Measurements from ENCODE around the gene DDX59. TPM values are rescaled to one million over a fixed set of nuclear protein-coding genes. Genes with fewer than 3 reads are reported as not detected.
A peak's percentile ranks its signal among the peaks of the same experiment; 100 is the strongest.

The DDX59 gene
- total RNA-seq, 2 experiments from 2014 or later = 24.1 to 27.8 TPM

DNA sequence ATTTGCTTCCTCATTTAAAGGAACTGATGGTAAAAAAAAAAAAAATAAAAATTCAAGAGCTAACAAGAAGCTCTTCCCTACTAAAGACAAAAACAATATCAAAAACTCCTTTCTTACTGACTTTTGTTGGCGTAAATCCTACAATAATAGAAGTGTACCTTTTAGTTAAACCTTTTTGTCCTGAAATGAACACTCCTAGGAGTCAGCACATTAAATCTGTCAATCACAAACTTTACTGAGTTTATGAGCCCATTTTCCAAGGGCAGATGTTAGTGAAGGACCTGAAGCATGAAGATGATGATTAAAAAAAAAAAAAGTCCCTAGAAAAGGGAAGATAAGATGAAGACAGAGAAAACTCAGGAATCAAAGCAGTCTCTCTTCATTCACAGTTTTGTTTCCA lies 22.6 kb upstream of the DDX59 start:
- Mint-ChIP-seq H3K4me1 (ENCODE audit: low read depth) (no peaks in the 10 kb centered on the region), H3K9me3 (ENCODE audit: insufficient read depth) (no peaks in the 10 kb centered on the region), H3K27me3 (ENCODE audit: low read depth) (peaks cover 12% of the 10 kb centered on the region), H3K36me3 (ENCODE audit: low read depth) (no peaks in the 10 kb centered on the region), H3K27ac (no peak overlapping the region), H3K4me3 (no peak overlapping the region)
- CTCF ChIA-PET = no interaction called here
- POLR2A ChIA-PET = no interaction called here
- ATAC-seq (no peak), DNase-seq (no peak)

DNA sequence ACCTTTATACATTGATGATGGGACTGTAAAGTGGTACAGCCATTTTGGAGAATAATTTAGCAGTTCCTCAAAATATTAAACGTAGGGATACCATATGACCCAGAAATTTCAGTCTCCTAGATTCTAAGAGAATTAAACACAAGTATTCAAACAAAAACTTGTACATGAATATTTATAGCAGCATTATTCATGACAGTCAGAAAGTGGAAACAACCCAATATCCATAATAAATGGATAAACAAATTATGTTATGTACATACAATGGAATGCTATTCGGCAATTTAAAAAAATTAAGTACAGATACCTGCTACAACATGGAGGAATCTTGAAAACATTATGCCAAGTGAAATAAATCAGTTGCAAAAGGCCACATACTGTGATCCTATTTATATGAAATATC lies 16.9 kb upstream of the DDX59 start:
- Mint-ChIP-seq H3K4me1 (ENCODE audit: low read depth) (no peaks in the 10 kb centered on the region), H3K36me3 (ENCODE audit: low read depth) (no peaks in the 10 kb centered on the region), H3K27me3 (ENCODE audit: low read depth) (peaks cover under 1% of the 10 kb centered on the region), H3K9me3 (ENCODE audit: insufficient read depth) (no peaks in the 10 kb centered on the region), H3K27ac (no peak overlapping the region), H3K4me3 (no peak overlapping the region)
- no peak for DNase-seq
- ChIA-PET CTCF (no interaction called here), POLR2A (no interaction called here)
- no peak for ATAC-seq

DNA sequence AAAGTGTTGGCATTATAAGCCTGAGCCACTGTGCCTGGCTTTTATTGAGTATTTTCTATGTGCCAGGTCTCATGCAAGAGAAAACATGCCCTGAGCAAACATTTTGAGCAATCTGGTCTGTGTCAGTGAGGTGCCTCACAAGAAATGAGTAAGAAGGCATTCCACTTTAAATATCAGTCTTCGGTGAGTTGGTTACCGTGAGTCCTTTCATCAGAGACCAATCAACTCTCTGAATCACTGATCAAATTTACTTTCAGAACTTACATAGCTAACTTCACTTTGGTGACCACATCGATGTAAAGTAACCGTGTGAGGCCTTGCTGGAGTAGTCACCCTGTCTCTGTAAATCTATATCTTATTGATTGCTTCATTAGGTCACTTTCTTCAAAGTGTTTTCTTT lies 14.3 kb upstream of the DDX59 start:
- H3K4me3 Mint-ChIP-seq = no peak overlapping the region
- ATAC-seq (no peak), DNase-seq (no peak)
- H3K27me3 Mint-ChIP-seq (ENCODE audit: low read depth) = peaks cover 2% of the 10 kb centered on the region
- CTCF ChIA-PET = no interaction called here
- POLR2A ChIA-PET = no interaction called here
- no peak overlapping the region for H3K27ac Mint-ChIP-seq
- no peaks in the 10 kb centered on the region for H3K36me3 Mint-ChIP-seq (ENCODE audit: low read depth)
- H3K9me3 Mint-ChIP-seq (ENCODE audit: insufficient read depth) = no peaks in the 10 kb centered on the region
- H3K4me1 Mint-ChIP-seq (ENCODE audit: low read depth) = no peaks in the 10 kb centered on the region

DNA sequence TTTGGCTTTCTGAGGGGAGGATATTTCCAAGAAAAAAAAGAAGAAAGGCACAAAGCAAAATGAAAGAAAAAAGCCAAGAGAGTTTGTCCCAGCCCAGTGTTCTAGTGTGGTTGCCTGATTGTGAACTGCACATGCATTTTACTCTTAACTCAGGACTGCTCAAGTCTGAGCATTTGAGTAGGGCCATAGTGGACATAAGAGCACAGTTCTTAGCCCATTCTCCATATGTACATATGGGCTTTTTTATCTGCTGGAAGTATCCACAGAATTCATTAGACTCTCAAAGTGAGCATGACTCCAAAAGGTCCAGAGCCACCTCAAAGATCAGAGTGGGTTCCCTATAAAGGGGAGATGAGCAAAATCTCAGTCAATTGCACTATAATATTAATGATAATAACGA lies 13.6 kb upstream of the DDX59 start:
- peaks cover 2% of the 10 kb centered on the region for H3K27me3 Mint-ChIP-seq (ENCODE audit: low read depth)
- POLR2A ChIA-PET = no interaction called here
- CTCF ChIA-PET = no interaction called here

DNA sequence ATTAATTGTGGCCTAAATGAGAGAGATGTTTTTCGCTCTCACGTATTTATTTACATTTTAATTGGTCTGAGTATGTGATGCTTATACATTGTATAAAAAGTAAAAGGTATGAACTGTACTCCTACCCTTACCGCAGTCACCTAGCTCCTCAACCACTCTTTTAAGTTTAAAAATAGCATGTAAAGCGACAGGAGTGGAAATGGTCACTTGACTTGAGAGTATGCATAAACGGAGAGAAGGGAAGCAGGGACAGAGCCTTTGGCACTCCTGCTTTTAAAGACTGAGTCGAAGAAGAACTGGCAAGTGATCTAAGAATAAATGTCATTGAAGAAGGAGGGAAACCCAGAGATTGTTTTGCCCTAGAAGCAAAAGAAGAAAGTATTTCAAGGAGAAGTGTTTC lies 11.5 kb upstream of the DDX59 start:
- Mint-ChIP-seq H3K27me3 (ENCODE audit: low read depth) (peaks cover 4% of the 10 kb centered on the region), H3K36me3 (ENCODE audit: low read depth) (no peaks in the 10 kb centered on the region)
- POLR2A ChIA-PET = interaction anchor here (0.8 kb wide), 2 partner anchors 9 to 12 kb away, joined by 3 read pairs; partner anchors contain the start of gene DDX59

More for the DNA sequence above, 13.6 kb upstream of the DDX59 start:
- no peak for ATAC-seq
- Mint-ChIP-seq H3K4me1 (ENCODE audit: low read depth) (no peaks in the 10 kb centered on the region), H3K27ac (no peak overlapping the region), H3K36me3 (ENCODE audit: low read depth) (no peaks in the 10 kb centered on the region), H3K4me3 (no peak overlapping the region), H3K9me3 (ENCODE audit: insufficient read depth) (no peaks in the 10 kb centered on the region)
- no peak for DNase-seq

DNA sequence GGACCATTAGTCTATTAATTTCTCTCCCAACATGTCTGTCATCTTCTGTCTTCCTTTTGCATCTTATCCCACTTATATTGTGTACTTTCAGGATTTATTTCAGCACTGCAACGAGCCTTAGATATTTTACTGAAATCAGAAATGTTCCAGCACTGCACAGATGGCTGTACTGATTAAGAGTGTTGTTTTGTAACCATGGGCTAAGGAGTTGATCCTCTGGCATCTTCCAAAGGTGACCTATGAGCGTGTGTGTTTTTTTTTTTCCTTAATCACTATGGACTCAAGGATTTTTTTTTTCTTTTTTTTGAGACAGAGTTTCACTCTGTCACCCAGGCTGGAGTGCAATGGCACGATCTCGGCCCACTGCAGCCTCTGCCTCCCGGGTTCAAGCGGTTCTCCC lies 7.1 kb upstream of the DDX59 start:
- H3K4me3 Mint-ChIP-seq = no peak overlapping the region
- no peaks in the 10 kb centered on the region for H3K9me3 Mint-ChIP-seq (ENCODE audit: insufficient read depth)
- peaks cover 4% of the 10 kb centered on the region for H3K27me3 Mint-ChIP-seq (ENCODE audit: low read depth)
- CTCF ChIA-PET = interaction anchor here (0.9 to 1.7 kb wide), 2 partner anchors 54 to 125 kb away, joined by 3 to 4 read pairs; no protein-coding TSS in a partner anchor
- DNase-seq = no peak
- POLR2A ChIA-PET = no interaction called here
- H3K36me3 Mint-ChIP-seq (ENCODE audit: low read depth) = no peaks in the 10 kb centered on the region
- H3K27ac Mint-ChIP-seq = no peak overlapping the region
- H3K4me1 Mint-ChIP-seq (ENCODE audit: low read depth) = peaks cover 3% of the 10 kb centered on the region
- ATAC-seq = no peak

More for the DNA sequence above, 11.5 kb upstream of the DDX59 start:
- H3K27ac Mint-ChIP-seq = no peak overlapping the region
- no peak for DNase-seq
- no peak for ATAC-seq
- CTCF ChIA-PET = interaction anchor here (1.0 kb wide), 1 partner anchor 11 kb away, joined by 3 read pairs; no protein-coding TSS in a partner anchor
- H3K9me3 Mint-ChIP-seq (ENCODE audit: insufficient read depth) = no peaks in the 10 kb centered on the region
- no peaks in the 10 kb centered on the region for H3K4me1 Mint-ChIP-seq (ENCODE audit: low read depth)
- H3K4me3 Mint-ChIP-seq = no peak overlapping the region

DNA sequence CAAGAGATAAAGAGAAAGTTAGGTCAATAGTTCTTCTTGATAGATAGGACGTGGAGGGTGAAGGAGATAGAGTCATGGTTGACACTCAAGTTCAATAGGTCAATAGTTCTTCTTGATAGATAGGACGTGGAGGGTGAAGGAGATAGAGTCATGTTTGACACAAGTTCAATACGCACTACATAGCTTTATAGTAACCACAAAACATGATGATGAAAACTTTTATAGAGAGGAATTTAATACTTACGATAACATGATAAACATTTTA lies 5.8 kb upstream of the DDX59 start:
- Mint-ChIP-seq H3K4me1 (ENCODE audit: low read depth) (peaks cover 9% of the 10 kb centered on the region), H3K27me3 (ENCODE audit: low read depth) (peaks cover 4% of the 10 kb centered on the region), H3K4me3 (no peak overlapping the region), H3K9me3 (ENCODE audit: insufficient read depth) (no peaks in the 10 kb centered on the region), H3K27ac (no peak overlapping the region), H3K36me3 (ENCODE audit: low read depth) (no peaks in the 10 kb centered on the region)
- CTCF ChIA-PET = interaction anchor here (1.7 kb wide), 1 partner anchor 126 kb away, joined by 4 read pairs; no protein-coding TSS in a partner anchor
- POLR2A ChIA-PET = interaction anchor here (0.5 kb wide), 1 partner anchor 50 kb away, joined by 4 read pairs; no protein-coding TSS in a partner anchor
- DNase-seq (no peak), ATAC-seq (no peak)

DNA sequence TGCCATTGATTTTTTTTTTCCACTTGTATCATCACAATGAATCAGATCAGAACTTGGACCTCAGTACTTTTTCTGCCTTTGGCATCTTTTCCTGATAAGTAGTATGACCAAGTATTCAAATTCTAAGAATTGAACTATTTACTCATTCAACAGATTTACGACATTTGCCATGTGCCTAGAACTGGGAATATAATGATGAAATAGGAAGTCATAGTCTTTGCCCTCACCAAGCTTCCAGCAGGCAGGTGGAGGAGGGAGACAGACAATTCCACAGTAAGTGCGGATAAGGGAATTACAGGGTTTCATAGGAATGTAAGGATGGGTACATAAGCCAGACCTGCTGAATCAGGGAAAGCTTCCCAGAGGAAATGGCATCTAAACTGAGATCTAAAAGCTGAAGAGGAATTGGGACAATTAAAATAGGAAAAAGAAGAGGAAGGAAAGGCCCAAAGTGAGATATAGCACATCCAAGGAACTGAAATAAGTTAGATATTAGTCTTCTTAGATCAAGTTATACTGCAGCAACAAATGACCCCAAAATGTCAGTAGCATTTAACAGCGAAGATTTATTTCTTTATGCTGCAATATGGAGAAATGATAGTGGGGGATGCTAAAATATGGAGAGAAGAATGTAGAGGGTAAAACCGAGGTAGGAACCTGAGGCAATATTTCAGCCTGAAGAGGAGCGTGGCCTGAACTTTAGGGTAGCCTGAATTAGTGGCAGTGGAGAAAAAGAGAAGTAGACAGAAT lies 5.3 kb upstream of the DDX59 start:
- Mint-ChIP-seq H3K4me1 (ENCODE audit: low read depth) (peaks cover 12% of the 10 kb centered on the region), H3K9me3 (ENCODE audit: insufficient read depth) (no peaks in the 10 kb centered on the region), H3K36me3 (ENCODE audit: low read depth) (no peaks in the 10 kb centered on the region), H3K27ac (no peak overlapping the region), H3K4me3 (no peak overlapping the region), H3K27me3 (ENCODE audit: low read depth) (peaks cover 3% of the 10 kb centered on the region)
- CTCF ChIA-PET = interaction anchor here (1.7 kb wide), 1 partner anchor 127 kb away, joined by 4 read pairs; no protein-coding TSS in a partner anchor
- no peak for DNase-seq
- ATAC-seq = no peak
- POLR2A ChIA-PET = interaction anchor here (0.5 to 1.3 kb wide), 2 partner anchors 15 to 50 kb away, joined by 4 read pairs; no protein-coding TSS in a partner anchor

DNA sequence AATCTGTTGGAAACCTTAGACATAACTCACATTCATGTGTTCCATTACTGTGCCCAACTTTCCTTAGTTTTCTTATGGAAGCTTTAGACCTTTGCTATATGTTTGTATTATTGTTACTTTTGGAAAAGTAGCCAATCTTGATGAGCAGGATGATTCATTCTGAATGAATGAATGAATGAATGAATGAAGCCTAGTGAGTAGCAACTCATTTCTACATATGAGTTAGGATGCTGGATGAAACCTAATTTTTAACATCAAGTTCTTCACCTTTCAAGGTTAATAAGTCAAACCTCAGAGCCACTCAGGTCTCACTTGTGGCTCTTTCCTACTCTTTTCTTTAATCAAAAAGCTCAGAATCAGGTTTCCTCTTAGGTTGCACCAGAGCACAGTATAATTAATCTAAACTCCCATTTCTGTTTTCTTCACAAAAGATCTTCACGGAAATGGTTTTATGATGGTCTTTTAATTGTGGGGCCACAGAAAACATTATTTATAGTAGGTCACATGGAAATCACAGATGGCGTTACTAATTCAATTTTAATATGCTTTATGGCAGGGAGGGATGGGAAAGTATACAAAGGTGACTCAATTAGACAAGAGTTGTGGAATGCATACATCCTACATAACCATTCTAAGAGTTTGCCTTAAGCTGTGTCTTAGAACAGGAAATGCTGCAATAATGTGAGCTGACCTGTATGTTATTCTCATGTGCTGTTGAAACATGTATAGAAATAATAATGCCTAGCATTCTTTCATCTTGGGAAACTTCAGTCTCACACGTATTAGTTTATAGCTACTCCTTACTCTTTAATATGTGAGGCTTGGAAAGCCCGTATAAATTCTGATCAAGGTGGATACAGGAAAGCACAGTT lies 4.5 kb upstream of the DDX59 start:
- DNase-seq (no peak), ATAC-seq (no peak)
- Mint-ChIP-seq H3K9me3 (ENCODE audit: insufficient read depth) (no peaks in the 10 kb centered on the region), H3K27ac (no peak overlapping the region), H3K27me3 (ENCODE audit: low read depth) (peaks cover 3% of the 10 kb centered on the region), H3K4me1 (ENCODE audit: low read depth) (peaks cover 12% of the 10 kb centered on the region), H3K4me3 (no peak overlapping the region), H3K36me3 (ENCODE audit: low read depth) (no peaks in the 10 kb centered on the region)
- CTCF ChIA-PET = interaction anchor here (1.2 to 1.4 kb wide), 3 partner anchors 52 to 306 kb away, joined by 3 to 4 read pairs (median 3); no protein-coding TSS in a partner anchor
- POLR2A ChIA-PET = interaction anchor here (1.3 kb wide), 1 partner anchor 16 kb away, joined by 4 read pairs; no protein-coding TSS in a partner anchor

DNA sequence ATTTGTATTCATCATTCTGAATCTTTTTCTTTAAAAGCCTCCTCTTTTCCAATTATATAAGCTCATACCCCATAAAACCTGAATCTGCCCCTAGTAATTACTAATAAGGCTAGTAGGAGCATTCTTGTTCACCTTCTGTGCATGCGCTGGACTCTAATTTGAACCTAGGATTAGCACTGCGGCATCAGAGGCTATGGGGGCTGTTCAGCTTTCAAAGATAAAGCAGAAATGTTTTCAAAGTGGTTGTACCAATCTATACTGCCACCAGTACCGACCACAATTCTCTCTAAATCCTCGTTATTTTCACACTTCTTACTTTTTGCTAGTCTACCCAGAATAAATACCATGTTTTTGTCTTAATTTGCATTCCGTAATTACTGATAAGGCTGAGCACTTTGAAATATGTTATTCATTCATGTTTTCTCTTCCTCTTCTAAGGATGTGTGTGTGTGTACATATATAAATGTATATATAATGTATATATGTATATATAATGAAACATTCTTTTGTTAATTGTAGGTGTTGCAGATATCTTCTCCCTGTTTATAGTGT lies 1.6 kb upstream of the DDX59 start:
- H3K4me3 Mint-ChIP-seq = peak overlapping the region; percentile 97
- no peak overlapping the region for H3K27ac Mint-ChIP-seq
- CTCF ChIA-PET = interaction anchor here (1.1 to 2.6 kb wide), 4 partner anchors 10 to 132 kb away, joined by 3 to 51 read pairs (median 7); no protein-coding TSS in a partner anchor
- no peak for DNase-seq
- POLR2A ChIA-PET = no interaction called here
- no peaks in the 10 kb centered on the region for H3K27me3 Mint-ChIP-seq (ENCODE audit: low read depth)
- H3K9me3 Mint-ChIP-seq (ENCODE audit: insufficient read depth) = no peaks in the 10 kb centered on the region
- ATAC-seq = no peak
- H3K36me3 Mint-ChIP-seq (ENCODE audit: low read depth) = peaks cover 6% of the 10 kb centered on the region
- H3K4me1 Mint-ChIP-seq (ENCODE audit: low read depth) = peaks cover 24% of the 10 kb centered on the region

DNA sequence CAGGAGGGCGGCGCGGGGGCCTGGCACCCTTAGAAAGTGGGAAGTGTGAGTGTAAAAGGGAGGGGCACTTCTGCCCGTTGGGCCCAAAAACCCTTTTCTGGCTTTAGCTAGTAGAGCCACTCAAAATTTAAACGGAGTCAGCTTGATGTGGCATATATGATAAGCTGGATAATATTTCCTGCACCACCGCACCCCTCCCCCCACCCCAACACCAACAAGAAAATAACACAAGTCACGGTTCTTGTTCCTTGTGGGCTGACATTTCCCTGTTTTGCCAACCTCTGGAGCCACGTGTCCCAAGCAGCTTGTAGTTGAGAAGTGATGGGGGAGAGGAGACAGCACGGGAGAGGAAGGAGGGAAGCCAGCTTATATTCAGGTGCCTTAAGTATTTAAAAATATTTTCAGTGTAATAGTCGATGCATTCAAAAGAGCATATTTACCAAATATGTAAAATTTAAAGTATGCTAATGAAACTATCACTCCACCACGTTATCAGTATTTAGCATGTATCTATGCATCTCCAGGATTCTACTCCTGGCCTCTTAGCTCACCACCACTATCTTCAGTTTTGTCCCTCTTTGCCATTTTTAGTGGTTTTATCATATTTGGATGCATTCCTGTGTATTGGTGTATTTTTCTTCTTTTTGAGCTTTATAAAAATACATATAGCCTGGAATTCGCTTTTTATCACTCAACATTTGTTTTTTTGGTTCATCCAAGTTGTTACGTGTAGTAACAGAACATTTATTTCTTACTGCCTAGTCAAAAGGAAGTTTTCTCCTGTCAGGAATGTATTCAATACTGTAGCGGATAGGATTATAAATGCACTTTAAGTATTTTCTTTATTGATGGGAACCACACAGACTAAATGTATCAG lies 773 bp upstream of the DDX59 start:
- Mint-ChIP-seq H3K27ac (peak overlapping the region; percentile 96), H3K4me1 (ENCODE audit: low read depth) (peaks cover 32% of the 10 kb centered on the region), H3K27me3 (ENCODE audit: low read depth) (no peaks in the 10 kb centered on the region), H3K4me3 (peak overlapping the region; percentile 97), H3K36me3 (ENCODE audit: low read depth) (peaks cover 13% of the 10 kb centered on the region), H3K9me3 (ENCODE audit: insufficient read depth) (no peaks in the 10 kb centered on the region)
- CTCF ChIA-PET = interaction anchor here (0.7 to 2.6 kb wide), 10 partner anchors 11 to 218 kb away, joined by 3 to 51 read pairs (median 4); no protein-coding TSS in a partner anchor
- peak; percentile 28 for DNase-seq
- ATAC-seq = no peak
- POLR2A ChIA-PET = interaction anchor here (0.6 to 2.0 kb wide), 10 partner anchors 9 to 1255 kb away, joined by 3 to 22 read pairs (median 4); no protein-coding TSS in a partner anchor
